NCI-H2171 (cell line): ENCODE measurements around the gene ZG16.
"Not testable (repeated sequence)": the region's sequence is repeated elsewhere in the genome, so short reads cannot be mapped to it uniquely, and the experiment has no call there.

ENCODE experiments used
- DNase-seq: peaks from one replicate; lab custom pipeline; 2025; lab: John Stamatoyannopoulos, UW

The ZG16 gene, protein sequence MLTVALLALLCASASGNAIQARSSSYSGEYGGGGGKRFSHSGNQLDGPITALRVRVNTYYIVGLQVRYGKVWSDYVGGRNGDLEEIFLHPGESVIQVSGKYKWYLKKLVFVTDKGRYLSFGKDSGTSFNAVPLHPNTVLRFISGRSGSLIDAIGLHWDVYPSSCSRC

DNA sequence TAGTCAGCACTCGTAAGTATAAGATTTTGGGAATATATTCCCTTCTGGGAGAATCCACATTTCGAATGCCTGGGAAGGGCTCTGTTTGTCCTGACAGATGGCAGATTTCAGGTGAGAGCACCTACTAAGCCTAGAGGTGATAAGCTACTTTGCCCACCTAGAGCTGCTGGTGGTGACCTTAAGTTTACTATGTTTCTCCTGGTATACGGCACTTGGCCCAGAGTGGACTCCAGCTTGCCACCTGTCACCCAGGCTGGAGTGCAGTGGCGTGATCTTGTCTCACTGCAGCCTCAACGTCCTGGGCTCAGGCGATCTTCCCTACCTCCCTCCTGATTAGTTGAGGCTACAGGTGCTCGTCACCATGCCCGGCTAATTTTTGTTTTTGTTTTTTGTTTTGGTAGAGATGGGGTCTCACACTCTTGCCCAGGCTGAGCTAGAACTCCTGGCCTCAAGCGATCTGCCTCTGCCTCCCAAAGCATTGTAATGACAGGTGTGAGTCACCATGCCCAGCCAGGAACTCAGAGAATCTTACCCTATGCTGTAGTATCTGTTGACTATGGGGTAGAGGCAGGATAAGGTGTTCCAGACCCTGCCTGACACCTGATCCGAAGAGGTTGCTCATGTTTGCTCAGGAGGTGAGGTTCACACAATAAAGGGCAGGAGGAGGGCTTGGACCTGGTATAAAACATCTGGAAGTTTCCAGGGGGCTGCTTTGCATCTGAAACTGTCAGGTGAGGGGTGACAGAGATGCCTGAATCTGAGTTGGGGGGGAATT lies at the start of gene ZG16:
Gene ZG16 (plus strand): TSS at position 681 of the 775 bp plus-strand sequence. CDS start 1,011 bp downstream, outside the sequence.
- no peak for DNase-seq

DNA sequence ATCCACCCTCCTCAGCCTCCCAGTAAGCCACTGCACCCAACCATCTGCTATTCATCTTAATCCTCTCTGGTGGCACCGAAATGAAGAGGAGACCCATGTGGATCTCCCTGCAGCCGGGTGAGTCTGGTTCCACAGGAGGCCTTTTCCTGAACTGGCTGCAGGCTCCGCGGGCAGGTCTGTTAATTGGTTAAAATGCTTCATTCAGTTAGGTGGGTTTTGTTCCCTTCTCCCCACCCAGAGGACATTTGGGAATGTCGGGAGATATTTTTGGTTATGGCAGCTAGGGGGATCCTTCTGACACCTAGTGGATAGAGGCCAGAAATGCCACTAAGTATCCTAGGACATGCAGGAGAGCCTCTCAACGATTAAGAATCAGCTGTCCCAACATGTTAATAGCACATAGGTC lies 48.9 kb upstream of the ZG16 start:
- DNase-seq = peak; percentile 38

DNA sequence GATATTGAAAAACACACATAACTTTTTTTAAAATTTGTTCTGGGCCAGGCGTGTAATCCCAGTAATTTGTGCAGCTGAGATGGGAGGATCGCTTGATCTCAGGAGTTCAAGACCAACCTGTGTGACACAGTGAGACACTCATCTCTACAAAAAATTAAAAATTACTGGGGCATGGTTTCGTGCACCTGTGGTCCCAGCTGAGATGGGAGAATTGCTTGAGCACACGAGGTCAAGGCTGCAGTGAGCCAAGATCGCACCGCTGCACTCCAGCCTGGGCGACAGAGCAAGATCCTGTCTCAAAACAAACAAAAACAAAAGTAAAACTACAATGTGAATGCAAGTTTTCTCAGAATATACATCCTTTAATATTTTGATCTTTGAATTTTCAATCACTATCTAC lies 47.4 kb upstream of the ZG16 start:
- no peak for DNase-seq

DNA sequence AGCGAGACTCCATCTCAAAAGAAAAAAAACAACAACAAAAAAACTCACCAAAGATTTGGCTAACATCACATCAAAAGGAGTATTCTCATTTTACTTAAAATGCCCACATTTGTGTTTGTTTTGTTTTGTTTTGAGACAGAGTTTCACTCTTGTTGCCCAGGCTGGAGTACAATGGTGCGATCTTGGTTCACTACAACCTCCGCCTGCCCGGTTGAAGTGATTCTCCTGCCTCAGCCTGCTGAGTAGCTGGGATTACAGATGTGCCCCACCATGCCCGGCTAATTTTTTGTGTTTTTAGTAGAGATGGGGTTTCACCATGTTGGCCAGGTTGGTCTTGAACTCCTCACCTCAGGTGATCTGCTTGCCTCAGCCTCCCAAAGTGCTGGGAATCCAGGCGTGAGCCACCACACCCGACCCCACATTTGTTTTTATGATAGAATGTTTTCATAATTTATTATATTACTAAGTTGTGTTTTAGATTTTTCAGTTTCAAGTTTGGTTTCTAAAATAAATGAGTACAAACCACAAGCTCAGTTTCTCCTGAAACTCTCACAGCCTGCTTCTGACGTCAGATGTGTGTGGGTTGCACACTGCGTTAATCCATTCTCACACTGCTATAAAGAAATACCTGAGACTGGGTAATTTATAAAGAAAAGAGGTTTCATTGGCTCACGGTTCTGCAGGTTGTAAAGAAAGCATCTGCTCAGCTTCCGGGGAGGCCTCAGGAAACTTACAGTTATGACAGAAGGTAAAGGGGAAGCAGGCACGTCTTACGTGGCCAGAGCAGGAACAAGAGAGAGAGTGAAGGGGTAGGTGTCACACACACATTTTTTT lies 46.1 kb upstream of the ZG16 start:
- not testable (repeated sequence) for DNase-seq

DNA sequence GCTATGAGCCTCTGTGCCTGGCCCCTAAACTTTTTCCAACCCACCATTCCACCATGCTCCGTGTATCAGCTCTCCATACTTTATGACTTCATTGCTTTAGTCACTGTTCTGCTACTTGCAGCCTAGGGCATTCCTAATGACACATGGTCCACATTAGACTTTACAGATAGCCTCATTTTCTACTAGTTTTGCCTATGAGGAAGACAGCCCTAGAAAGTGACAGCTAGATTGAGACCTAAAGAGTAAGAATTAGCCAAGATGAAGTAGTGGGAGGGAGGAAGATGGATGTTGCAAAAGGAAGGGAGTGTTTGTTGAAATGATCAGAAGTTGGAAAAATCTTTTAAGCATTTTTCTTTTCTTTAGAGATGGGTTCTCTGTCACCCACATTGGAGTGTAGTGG lies 43.3 kb upstream of the ZG16 start:
- no peak for DNase-seq

DNA sequence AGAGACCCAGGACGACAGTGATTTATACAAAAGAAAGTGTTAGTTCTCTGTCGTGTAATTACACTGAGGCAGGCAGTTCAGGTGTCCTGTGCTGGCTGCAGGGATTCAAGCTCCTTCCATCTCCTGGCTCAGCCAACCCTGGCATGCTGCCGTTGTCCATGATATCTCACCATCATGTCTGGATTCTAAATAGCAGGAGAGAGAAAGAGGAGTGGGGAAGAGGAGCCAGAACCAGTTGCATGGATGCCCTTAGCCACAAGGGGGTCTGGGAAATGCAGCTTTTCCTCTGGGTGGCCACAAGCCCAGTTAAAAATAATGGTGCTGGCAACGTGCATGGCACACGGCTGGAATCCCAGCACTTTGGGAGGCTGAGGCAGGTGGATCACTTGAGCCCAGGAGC lies 41.9 kb upstream of the ZG16 start:
- DNase-seq = no peak

DNA sequence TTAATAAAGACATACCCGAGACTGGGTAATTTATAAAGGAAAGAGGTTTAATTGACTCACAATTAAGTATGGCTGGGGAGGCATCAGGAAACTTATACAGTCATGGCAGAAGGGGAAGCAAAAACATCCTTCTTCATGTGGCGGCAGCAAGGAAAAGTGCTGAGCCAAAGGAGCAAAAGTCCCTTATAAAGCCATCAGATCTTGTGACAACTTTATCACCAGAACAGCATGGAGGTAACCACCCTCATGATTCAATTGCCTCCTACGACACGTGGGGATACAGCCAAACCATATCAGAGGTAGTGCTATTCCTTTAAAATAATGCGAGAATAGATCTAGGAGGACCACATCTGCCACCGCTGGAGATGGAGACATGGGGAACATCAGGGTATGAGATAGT lies 41.3 kb upstream of the ZG16 start:
- no peak for DNase-seq

DNA sequence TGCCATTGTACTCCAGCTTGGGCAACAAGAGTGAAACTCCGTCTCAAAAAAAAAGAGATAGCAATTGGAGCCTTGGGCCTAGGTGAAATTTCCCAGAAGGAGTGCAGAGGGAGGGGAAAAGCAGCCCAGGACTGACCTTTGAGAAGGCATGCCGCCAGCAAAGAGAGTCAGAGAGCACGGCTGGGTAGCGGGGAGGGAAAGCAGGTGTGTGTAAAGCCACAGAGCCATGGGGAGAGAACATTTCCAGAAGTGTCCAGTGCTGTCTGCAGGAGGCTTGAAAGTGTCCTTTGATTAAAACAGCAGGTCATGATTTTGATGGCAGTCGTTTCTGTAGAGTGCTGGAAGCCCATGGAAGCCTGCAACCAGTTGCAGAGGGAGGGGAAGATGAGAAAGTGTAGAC lies 40.3 kb upstream of the ZG16 start:
- no peak for DNase-seq

DNA sequence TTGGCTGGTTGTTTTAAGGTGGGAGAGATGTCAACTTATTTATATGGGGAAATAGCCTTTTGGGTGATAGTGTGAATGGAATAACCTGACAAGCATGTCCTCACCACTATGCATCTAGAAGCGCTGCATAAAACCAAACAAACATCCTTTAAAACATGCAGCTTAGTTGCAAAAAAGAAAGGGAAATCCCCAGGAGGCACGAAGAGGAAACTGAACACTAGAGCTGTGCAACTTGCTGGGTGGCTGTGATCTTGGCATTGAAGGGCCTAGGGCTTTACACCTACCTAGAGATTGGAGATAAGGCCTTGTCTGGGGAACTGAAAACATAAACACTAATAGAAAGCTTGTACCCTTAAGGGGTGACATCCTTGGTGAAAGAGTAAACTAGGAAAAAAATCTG lies 39.5 kb upstream of the ZG16 start:
- no peak for DNase-seq

DNA sequence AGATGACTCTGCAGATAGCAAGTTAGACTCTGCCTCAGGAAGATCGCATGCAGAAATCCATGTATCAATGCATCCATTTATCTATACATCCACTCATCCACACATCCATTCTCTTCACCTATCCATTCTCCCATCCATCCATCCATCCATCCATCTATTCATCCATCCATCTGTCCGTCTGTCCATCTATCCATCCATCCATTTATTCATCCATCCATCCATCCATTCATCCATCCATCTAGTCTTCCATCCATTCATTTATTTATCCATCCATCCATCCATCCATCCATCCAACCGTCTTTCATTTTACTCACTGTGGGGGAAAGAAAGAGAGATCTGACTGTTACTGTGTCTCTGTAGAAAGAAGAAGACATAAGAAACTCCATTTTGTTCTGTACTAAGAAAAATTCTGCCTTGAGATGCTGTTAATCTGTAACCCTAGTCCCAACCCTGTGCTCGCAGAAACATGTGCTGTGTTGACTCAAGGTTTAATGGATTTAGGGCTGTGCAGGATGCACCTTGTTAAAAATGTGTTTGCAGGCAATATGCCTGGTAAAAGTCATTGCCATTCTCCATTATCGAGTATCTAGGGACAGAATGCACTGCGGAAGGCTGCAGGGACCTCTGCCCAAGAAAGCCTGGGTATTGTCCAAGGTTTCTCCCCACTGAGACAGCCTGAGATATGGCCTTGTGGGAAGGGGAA lies 38.0 kb upstream of the ZG16 start:
- DNase-seq = not testable (repeated sequence)

DNA sequence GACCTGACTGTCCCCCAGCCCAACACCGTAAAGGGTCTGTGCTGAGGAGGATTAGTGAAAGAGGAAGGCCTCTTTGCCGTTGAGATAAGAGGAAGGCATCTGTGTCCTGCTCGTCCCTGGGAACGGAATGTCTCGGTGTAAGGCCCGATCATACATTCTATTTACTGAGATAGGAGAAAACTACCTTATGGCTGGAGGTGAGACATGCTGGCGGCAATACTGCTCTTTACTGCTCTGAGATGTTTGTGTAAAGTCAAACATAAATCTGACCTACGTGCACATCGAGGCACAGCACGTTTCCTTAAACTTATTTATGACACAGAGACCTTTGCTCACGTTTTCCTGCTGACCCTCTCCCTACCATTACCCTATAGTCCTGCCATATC lies 37.4 kb upstream of the ZG16 start:
- not testable (repeated sequence) for DNase-seq

DNA sequence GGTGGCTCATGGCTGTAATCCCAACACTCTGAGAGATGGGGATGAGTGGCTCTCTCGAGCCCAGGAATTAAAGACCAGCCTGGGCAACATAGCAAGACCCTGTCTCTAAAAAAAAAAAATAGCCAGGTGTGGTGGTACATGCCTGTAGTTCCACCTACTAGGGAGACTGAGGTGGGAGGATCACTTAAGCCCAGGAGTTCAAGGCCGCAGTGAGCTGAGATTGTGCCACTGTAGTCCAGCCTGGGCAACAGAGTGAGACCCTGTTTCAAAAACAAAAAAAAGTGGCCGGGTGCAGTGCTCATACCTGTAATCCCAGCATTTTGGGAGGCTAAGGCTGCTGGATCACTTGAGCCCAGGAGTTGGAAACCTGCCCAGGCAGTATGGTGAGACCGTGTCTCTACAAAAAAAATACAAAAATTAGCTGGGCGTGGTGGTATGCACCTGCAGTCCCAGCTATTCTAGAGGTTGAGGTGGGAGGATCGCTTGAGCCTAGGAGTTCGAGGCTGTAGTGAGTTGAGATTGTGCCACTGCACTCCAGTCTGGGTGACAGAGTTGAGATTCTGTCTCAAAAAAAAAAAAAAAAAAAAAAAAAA lies 35.3 kb upstream of the ZG16 start:
- peak; percentile 42 for DNase-seq

DNA sequence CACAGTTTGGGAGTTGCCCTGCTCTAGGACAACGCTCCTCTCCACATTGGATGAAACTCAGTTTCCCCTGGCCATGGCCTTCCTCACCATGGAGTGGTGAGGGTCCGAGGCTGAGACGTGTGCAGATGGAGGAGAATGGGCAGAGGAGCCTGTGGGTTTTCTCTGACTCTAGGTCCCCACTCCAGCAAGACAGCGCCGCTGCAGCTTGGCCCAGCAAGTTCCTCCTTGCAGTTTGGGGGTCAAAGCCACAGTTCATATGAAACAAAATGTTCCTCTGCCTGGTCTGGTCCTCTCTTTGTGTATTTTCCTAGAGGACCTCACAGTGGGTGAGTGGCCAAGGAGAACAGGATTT lies 34.6 kb upstream of the ZG16 start:
- DNase-seq = no peak

DNA sequence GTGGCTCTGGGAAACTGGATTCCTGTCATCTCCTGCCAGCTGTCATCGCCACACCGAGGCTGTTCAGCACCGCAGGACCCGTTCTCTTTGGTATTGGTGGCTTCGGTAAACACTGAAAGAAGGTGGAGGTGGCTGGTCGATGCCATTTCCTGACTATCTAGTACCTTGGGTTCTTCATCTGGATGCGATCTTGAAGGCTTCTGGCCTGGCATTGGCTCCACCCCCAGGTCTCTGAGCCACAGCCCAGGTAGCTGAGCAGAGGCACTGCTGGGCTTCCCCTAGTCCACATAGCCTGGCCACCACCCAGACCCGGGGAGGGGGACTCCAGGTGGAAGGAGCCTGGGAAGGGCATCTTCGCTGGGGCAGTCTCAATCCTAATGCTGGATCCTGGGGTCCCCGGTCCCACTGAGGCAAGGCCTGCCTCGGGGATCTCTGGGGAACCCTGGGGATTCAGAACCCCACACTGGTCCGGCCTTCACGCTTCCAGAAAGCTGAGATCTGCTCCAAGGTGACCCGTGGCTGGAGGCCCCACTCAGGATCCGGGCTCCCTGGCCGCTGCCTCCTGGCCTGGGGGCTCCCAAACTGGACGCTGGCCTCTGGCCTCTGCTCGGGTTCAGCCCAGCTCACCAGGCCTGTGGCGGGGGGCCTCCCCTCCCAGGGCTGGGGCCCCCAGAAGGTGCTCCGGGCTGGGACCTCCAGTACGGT lies 34.1 kb upstream of the ZG16 start:
- no peak for DNase-seq

DNA sequence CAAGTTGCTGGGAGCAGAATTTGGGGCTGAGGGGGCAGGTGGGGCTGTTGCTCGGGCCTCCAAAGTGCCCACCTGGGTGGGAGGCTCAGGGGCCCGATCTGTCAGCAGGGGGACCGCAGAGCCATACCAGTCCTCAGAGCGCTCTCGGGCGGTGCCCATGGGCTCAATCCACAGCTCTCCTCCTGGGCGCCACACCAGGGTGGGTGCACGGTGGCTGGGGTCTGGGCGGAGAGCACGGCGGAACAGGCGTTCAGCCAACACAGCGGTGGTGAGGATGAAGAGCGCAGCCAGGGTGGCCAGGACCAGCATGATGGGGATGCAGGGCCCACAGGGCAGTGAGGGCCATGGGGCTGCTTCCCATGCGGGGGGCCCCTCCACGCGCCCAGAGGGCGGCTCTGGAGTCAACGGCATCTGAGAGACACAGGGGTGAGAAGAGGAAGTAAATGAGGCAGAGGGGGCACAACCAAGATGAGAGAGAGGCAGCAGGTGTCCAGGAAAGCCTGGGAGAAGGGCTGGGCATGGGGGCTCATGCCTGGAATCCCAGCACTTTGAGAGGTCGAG lies 33.4 kb upstream of the ZG16 start:
- DNase-seq = no peak

DNA sequence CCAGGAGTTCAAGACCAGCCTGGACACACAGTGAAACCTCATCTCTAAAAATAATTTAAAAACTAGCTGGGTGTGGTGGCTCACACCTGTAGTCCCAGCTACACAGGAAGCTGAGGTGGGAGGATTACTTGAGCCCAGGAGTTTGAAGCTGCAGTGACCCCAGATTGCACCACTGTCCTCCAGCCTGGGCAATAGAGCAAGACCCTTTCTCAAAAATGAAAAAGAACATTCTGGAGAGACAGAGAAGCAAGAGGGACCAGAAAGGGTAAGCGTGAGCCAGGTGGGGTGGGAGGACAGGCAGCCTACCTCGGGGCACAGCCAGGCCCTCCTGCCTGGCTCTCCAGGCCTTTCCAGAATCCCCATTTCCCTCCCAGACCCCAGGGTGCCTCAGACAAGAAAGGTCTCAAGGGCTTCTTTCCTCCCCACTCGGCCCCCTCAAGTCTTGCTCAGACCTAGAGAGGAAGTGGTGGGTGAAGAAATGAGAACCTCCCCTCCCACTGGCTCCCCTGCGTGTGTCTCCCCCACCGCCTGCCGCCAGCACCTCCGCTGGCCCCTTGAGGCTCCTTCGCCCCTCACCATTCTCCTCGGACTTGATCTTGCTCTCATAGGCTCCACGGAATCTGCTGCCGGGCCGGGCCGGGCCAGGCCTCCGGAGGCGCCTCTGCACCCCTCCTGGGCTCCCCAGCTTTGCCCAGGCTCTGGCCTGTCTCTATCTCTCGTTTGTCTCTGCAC lies 32.8 kb upstream of the ZG16 start:
- no peak for DNase-seq

DNA sequence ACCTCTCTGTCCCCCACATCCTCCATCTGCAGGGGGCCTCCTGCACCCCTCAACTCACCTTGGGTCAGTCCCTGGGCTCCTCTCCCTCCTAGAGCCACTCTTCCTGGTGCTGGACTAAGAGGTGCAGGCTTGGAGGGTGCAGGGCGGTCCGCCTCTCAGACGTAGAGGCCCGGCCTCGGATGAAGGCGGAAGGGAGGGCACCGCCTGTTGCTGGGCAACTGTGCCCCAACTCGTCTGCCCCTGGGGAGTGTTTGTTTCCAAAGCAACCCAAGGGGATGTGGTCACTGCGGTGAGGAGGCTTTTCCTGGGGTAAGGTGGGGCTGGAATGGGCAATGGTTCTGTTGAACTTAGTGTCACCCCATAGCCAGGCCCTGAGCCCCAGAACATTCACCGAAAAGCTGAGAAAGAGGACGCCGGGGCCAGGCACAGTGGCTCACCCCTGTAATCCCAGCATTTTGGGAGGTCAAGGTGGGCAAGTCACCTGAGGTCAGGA lies 32.2 kb upstream of the ZG16 start, which contains the start of gene C16orf54:
Gene C16orf54 (minus strand): TSS at position 138 of the 493 bp plus-strand sequence. CDS start 1,039 bp downstream, outside the sequence.
- DNase-seq = no peak

DNA sequence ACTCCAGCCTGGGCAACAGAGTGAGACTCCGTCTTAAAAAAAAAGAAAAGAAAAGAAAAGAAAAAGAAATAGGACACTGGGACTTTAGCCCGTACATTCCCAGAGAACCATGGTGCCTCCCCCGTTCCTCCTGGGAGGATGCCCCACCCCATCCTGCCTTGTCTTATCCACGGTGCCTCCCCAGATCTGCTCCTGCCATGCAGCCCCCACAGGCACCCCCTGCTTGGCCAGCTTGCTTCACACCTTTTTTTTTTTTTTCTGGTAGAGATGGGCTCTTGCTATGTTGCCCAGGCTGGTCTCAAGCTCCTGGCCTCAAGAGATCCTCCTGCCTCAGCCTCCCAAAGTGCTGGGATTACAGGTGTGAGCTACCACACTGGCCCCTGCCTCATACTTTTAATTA lies 31.5 kb upstream of the ZG16 start:
- not testable (repeated sequence) for DNase-seq

DNA sequence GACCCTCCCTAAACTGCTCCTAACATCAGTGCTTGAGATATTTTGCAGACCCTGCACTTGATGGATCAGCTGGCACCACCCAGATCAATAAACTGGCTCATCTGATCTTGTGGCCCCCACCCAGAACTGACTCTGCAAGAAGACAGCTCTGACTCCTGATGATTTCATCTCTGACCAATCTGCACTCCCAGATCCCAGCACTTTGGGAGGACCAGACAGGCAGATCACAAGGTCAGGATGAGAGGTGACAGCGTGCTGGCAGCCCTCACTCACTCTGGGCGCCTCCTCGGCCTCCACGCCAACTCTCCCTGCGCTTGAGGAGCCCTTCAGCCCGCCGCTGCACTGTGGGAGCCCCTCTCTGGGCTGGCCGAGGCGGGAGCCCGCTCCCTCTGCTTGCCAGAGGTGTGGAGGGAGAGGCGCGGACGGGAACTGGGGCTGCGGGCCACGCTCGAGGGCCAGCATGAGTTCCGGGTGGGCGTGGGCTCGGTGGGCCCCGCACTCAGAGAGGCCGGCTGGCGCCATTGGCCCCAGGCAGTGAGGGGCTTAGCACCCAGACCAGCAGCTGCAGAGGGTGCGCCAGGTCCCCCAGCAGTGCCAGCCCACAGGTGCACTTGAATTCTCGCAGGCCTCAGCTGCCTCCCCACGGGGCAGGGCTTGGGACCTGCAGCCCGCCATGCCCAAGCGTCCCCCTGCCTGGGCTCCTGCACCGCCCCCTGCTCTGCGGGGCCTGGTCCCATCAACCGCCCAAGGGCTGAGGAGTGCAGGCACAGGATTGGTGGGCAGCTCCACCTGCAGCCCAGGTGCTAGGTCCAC lies 29.9 kb upstream of the ZG16 start:
- DNase-seq = no peak
